ENCODE measurements around the gene TRPV4.

Gene TRPV4

GRCh38 chr12:109827566-109828550 lies 5.3 kb downstream of the TRPV4 start:
- DNase-seq, result peak; percentile 98

GRCh38 chr12:109827080-109827479 lies 6.1 kb downstream of the TRPV4 start:
- no peak for DNase-seq

- DNase-seq, result no peak
Measured at GRCh38 chr12:109824731-109825130, 8.5 kb downstream of the TRPV4 start.

GRCh38 chr12:109822951-109823411 lies 10.2 kb downstream of the TRPV4 start:
- no peak for DNase-seq

- DNase-seq, result no peak
Measured at GRCh38 chr12:109822416-109822815, 10.8 kb downstream of the TRPV4 start.

- no peak for DNase-seq
Measured at GRCh38 chr12:109821968-109822367, 11.2 kb downstream of the TRPV4 start.

- no peak for DNase-seq
Measured at GRCh38 chr12:109820816-109821381, 12.3 kb downstream of the TRPV4 start.

- no peak for DNase-seq
Measured at GRCh38 chr12:109818905-109819500, 14.2 kb downstream of the TRPV4 start.

GRCh38 chr12:109818253-109818652 lies 14.9 kb downstream of the TRPV4 start:
- no peak for DNase-seq

GRCh38 chr12:109817627-109818231 lies 15.5 kb downstream of the TRPV4 start:
- DNase-seq, result no peak

- DNase-seq, result no peak
Measured at GRCh38 chr12:109816870-109817269, 16.3 kb downstream of the TRPV4 start.

GRCh38 chr12:109815757-109816617 lies 17.2 kb downstream of the TRPV4 start:
- DNase-seq, result no peak

GRCh38 chr12:109815225-109815624 lies 18.0 kb downstream of the TRPV4 start:
- DNase-seq, result no peak

GRCh38 chr12:109814600-109815150 lies 18.5 kb downstream of the TRPV4 start:
- no peak for DNase-seq

GRCh38 chr12:109813810-109814416 lies 19.3 kb downstream of the TRPV4 start:
- no peak for DNase-seq

GRCh38 chr12:109811624-109811995 lies 21.6 kb downstream of the TRPV4 start:
- DNase-seq, result no peak

GRCh38 chr12:109810954-109811623 lies 22.1 kb downstream of the TRPV4 start:
- no peak for DNase-seq

GRCh38 chr12:109808876-109809646 lies 24.1 kb downstream of the TRPV4 start:
- DNase-seq, result no peak

- no peak for DNase-seq
Measured at GRCh38 chr12:109807954-109808643, 25.1 kb downstream of the TRPV4 start.

Data from suppressor macrophage treated with lipopolysaccharide for 4 hours (primary cell).